HG02571 (cell line): Measurements from ENCODE around the gene MYOF.
"Not testable (repeated sequence)": the region's sequence is repeated elsewhere in the genome, so short reads cannot be mapped to it uniquely, and the experiment has no call there.

Experiments used
- ATAC-seq: cut with Tn5 transposase; IDR thresholded peaks from one replicate; pipeline ENCODE4 v1.9.1; 2021; ENCODE audit warnings: mild to moderate bottlenecking, moderate library complexity; ENCODE audit not compliant: unreplicated experiment

MYOF gene

DNA sequence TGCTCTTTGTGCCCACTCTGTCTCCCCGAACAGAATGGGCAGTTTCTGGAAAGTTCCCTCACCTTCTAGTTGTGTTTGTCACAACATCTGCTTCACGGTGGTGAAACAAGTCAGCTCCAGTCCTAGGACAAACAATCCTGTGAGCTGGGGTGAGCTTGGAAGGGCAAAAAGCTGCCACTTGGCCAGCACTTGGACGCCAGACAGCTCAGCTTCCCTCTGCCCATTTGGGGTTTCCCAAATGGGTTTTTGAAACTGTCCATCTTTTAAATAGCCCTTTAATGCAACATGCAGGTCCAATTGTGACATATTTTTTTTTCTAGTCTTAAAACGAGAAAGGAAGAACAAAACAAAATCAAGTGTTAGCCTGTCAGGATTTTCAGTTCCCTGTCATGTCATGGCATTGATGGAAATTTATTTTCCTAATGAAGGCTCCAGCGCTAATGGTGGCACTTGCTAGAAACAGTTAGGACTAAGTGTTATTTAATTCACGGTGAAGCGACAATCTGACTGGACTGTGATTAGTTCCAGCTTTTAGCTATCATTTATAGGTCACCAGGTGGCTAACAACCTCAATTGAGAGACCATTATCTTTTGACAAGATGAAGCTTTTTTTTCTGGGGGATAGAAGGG is 181.7 kb downstream of the MYOF start:
- no peak for ATAC-seq

DNA sequence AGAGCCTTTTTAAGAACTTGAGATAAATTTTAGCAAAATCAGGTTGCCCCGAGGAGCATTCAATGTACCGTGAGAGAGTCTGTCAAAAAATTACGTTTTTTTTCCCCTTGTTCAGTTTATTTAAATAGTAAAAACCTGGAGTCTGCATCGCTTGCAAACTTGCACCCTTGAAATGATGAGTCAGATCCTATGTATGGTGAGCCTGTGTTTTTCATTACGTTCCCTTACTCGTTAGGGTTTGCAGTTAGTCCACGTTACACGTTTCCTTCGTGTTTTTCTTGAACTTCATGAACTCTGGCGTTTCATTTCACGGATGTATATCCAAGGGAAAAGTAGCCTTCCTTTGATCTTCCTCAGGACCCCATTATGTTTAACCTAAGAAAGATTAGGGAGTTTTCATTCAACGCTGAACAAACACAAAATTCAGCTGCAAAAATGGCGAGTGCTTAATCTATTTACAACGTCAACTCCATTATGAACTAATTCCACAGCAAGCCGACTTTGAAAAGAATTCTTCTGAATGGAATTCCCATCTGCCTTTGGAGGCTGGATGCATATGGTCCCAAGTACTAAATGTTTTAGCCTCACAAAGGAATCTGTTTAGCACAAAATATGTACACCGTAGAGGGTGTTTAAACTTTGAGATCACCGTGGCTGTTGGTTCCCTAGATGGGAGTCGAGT is 182.4 kb downstream of the MYOF start:
- ATAC-seq = no peak

DNA sequence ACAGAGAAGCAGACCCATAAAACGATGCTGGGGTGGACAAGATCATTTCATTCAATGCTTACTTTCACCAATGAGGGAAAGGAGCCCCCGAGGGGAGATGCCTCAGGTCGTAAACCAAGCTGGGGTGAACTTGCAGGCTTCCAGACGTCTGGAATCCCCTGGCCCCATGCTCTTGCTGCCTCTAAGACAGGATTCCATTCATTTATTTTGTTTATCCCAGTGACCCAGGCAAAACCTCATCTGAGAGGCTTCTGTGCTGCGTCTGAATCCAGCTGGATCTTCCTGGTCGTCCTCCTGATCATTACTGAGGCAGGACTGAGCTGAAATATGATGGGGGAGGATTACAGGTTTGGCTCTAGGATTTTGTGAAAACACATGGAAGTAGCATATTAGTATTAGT is 182.9 kb downstream of the MYOF start:
- no peak for ATAC-seq

DNA sequence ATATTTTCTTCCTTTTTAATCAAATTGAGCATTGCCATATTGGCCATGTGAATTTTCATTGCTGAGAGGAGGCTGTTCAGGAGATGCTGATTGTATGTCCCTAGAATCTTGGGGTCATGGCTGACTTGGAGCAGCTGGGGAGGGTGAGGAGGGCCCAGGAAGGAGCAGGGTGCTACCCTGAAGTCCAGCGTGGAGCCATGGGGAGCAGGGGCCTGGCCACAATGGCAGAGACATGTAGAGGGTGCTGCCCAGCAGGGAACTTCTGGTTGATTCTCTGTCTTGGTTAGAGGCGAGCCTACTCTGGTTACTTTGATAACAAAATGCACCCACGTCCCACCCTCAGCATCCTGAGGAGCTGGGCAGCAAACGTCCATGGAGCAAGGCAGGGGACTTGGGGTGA is 186.0 kb downstream of the MYOF start:
- no peak for ATAC-seq

DNA sequence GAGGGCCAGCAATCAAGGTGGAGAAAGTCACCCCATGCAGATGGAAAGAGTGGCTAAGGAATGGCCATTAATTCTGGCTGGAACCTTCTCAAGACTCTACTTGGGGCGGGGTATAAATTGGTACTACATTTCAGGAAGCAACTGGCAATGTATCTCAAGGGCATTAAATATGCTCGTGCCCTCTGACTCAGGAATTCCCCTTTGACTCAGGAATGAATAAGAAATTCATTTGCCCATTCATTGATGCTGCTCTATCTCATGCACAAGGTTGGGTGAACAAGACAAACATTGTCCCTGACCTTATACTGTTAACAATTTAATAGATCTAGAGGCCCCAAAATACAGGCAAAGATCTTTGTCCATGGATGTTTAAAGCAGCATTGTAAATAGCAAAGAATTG is 188.1 kb downstream of the MYOF start:
- no peak for ATAC-seq

DNA sequence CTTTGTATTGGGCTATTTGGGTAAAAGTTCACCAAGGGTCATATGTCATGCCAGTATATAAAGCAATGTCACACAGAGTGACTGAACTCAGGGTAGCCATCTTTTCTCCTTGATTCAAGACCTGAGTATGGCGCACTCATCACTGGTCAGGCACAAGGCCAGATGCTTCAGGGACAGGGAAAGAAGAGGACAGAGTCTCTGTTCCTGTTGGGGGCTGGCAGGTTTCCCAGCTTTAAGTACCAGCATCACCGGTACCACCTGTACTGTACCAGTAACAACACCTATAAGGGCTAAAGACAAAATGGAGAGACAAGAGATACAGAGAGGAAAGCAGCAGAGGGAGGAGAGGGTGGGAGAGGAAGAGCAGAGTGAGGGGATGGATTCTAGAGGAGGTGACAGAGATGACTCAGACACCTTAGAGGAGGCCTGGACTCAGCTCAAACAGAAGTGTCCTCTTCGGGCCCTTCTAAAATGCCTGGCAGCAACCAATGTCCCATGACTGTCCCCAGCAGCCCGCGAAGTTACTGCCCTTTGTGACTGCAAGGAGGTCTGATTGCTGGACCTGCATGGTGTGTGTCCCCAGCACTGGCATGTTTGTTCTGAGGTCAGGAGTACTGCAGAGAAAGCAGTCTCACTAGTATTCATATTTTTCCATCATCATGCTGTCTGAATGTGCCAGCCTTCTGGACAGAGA is 191.3 kb downstream of the MYOF start:
- no peak for ATAC-seq

DNA sequence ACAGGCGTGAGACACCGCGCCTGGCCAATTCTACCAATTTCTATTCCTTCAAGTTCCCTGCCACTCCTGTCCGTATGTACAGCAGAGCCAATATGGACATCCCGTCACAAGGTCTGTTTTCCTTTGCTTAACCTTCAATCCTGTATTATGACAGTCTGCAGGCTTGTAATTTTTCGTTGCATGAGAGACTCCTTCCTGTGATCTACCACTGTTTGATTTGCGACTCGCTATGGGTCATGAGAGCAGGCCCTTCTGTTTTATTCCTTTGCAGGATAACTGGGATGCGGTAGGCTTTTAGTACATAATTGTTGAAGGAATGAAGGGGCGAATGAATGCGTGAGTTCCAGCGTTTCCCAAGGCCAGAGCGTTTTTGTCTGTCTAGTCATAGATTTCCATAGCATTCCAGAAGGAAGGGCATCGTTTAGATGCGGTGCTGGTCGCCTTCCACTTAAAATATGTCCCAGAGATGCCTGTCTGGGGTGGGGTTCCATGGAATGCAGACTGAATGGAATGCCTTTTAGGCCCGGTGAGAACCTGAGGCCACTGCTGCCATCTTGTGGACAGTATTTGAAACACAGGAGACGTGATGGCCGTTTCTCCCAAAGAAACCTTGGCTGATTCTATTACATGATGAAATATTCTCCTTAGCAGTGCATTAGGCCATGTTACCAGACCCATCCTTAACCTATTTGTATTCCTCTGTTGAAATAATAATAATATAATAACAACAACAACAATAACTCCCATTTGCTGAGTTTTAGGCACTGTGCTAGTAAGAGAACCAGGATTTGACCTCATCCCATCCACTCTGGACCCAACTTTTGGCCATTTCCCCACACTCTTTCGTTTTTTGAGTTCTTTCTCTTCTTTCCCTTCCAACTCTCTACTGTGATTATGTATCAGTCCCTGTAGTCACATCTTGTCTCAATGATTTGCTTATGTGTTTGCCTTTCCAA is 193.2 kb downstream of the MYOF start:
- no peak for ATAC-seq

DNA sequence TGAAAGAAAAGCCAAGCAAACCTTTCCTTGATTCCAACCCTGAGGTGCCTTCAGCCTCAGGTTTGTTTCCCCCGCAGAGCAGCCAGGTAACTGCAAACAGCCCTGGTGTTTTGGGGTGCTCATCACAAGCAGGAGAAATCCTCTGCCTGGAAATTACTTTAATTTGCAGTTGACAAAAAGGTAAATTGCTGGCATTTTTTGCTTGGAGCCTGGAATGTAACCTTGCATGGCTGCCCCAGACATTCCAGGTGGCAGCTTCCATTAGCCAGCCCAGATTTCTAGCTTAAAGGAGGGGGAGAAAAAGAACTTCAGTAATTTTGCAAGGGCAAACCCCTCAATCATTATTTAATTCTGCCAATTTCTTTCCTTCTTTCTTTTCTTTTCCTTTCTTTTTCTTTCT is 194.4 kb downstream of the MYOF start:
- ATAC-seq = no peak

DNA sequence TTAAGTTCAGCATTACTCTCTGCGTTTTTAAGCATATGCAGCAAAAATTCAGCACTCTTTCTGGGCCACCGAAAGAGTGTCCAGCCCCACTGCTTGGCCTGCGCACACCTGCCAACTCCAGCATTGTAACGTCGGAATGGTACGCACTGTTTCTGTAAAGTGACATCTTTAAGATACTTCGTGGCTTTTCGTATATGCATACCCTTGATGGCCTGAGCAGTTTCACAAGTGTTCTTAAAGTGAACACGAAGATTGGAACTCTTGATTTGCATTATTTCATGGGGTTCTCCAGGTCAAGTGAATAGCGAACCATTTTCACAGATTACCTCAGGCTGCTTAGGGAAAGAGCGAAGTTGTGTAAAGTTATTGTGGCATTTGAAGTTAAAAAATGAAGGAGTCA is 197.9 kb downstream of the MYOF start:
- ATAC-seq = not testable (repeated sequence)

DNA sequence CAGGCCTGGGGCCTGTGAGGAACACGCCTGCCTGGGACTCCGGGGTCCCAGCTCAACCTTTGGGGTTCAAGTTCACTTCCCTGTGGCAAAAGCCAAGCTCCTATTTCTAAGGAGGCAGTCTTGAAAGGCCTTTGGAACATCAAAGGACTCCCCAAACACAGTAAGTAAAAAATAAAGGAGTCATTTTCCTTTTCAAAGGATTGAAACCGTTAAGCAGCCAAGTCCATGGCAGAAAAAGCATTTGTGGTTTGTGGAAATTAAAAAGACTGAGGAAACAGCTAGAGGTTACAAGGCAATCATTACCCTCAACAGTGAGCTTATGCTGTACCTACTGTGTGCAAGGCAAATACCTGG is 200.8 kb downstream of the MYOF start:
- no peak for ATAC-seq

DNA sequence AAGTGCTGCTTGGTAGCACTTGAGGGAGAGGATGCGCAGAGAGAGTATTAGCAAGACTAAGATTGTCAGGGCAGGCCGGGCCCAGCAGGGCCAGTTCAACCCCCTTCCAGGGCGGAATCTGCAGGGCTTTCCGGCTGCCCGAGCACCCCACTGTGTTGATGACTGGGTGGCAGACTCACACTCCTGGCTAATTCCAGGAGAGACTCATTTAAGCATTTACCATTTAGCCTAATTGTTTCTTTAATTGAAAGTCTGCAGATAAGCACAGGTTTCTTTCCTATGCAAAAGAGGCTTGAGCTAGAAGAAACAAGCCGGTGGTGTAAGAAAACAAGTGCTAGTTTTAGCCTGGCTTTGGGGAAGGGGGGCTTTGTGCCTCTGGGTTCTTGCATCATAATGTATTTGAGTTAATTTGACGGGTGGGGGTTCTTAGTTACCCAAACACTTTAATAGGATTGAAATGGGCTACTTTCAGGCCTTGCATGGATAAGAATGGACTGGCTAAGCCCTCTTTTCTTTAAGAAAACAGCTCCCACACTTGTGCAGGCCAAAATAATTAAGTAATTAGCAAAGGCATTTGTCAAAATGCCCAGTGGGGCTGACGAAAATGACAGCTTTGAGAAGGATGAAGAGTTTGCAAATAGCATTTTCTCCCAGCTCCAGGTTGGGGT is 201.3 kb downstream of the MYOF start:
- ATAC-seq = no peak

DNA sequence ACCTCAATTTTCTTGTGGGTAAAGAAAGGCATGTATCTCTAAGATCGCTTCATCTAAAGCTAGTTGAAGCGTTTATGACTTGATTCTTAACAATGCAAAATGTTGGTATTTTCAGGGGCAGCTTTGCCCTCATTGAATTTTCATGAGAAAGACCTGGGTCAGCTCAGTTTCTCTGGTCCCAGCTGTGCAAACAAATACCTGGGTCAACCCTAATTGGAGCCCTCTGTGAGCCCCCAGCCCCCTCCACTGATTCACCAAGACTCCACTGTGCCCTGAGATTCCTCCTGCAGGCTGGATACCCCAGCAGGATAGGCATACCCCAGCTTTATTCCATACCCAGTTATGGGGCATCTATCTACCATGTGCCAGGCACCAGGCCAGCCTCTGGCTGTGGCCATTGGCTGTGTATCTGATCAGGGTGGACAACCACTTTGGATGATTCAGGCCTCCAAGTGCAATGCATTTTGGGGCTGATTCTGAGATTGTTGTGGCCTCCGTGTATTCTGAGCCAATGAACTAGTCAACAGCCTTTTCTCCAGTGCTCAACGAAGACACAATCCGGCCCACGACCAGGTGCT is 201.9 kb downstream of the MYOF start:
- ATAC-seq = no peak

DNA sequence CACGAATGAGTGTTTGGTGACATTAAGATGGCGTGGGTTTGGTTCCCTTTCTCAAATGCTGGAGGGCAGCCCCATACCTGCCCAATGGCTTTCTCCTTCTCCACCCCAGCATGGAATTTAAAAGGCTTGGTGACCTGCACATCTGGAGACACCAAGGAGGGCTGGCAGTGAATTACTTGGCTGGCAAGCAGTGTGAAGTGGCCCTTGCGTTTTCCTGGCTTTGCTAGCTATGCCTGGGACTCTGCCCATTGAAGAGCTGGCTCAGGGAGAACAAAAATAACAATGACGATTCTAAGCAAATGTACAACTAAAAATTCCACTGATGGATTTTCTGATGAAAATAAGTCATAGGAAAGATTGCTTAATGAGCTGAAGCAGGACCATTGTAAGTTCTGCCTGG is 204.8 kb downstream of the MYOF start:
- no peak for ATAC-seq

DNA sequence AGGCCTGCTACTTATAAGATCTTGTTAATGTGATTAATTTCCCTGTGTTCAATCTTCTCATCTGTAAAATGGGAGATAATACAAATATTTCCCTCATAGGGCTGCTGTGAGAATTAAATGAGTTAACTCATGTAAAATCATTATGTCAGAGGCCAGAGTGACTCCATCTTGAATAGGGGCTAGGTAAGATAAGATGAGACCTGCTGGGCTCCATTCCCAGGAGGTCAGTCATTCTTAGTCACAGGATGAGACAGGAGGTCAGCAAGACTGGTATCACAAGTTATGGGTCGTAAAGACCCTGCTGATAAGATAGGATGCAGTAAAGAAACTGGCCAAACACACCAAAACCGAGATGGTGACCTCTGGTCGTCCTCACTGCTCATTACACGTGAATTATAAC is 207.7 kb downstream of the MYOF start:
- ATAC-seq = no peak

DNA sequence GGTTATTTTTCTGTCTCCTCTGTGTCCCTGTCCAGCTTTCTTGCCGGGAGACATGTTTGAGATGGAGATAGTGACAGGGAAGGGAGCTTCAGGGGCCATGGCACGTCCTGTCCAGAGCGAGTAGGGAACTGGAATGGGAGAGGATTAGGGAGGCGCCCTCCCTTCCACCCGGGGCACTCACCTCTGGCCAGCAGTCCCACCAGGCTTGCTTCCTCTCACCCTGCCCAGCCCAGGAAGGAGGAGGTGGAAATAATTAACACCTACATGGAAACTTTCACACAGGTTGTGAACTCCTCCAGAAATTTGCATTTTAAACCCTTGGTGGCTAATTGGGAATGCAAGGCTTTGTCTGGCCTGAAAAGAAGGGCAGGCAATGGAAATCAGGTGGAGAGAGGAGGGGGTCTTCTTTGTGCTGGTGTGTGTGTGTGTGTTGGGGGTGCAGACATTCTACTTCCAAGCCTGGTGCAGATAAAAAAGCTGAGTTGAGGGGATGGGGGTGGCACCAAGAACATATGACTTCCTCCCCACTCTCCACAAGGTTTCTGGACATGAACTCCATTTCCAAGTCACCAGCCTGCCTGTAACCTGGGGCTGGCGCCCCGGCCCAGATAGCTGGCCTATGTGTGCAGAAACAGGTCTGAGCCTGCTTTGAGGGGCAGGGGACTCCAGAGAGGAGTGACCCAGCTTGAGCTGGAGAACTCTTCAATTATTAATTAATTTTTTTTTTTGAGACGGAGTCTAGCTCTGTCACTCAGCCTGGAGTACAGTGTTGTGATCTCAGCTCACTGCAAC is 209.1 kb downstream of the MYOF start:
- ATAC-seq = no peak

DNA sequence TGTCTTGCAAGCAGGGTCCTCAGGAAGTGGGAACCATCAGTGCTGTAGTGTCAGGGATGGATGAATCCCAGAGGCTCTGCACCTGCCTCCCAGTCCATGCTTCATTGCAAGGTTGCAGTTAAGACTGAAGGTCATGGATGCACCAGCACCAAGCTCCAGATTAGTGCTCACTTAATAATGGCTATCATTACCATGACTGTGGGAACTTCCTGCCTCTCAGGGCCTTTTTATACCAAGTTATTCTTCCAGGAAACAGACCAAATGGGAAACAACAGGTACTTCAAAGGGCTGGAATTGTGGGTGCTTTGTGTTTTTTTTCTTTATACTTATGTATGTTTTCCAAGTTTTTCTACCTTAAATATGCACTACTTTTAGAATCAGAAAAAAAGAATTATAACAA is 210.8 kb downstream of the MYOF start:
- no peak for ATAC-seq

DNA sequence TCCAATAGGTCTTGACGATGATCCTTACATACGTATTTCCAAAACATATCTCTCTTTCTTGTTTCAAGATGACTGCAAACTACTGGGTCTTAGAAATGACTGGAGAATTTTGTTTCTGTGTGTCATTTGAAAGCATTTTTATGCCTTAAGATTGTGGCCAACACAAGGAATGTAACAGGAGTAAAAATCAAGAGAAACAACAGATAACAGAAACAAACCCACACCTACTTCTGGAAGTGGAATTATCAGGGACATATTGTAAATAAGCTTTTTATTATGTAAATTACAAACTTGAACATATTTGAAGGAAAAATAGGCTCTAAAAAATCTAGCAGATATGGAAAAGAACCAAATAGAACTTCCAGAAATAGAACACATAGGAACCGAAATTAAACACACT is 212.9 kb downstream of the MYOF start:
- no peak for ATAC-seq

DNA sequence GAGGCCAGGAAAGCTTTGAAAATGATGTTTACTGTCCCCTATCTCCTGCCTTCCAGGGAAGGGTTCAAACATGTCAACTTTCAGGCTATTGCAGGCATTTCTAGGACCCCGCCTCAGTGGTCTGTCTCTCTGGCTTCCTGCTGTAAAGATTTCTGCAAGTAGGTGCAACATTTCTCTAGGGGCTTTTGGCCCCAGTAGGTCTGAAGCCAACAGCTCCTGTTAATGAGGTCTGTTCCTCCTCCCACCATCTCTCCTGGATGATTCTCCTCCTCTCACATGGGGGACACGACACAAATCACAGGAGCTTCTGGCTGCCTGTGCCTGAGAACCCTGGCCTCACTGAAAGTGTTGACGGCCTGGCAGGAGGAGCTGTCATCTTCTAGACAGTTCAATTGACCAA is 214.1 kb downstream of the MYOF start:
- ATAC-seq = no peak

DNA sequence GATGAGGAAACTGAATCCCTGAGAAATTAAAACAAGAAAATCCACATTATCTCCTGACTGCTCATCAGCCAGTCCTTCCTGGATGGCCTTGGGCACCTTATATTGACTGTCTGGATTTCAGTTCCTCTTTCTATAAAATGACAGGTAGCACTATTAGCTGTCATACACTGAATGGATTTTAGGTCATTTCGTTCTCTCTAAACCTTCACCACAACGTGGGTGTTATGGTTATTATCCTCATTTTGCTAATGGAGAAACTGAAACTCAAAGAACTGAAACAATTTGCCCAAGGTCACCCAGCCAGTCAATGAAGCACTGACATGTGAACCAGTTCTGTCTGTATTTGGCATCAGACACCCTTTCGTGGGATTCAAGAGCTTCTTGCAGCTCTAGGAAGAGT is 214.6 kb downstream of the MYOF start:
- ATAC-seq = peak; percentile 99

DNA sequence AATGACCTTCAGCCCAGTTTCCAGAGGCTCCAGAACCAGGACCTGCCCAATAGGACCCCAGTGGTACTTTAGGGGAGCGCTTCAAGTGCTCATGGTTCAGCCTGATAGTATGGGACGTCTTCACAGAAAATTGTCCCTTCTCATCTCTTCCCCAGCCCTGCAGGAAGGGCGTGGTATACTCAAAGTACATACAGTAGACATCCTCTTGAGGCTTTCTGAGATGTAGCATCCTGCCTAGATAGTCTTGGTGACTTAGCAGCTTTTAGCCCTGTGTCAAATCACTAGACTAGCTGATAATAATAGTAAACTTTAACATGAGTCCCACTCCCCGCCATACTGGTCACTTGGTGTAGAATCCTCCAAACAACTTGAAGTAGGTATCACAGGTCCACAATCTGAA is 215.3 kb downstream of the MYOF start:
- ATAC-seq = no peak
